HG03045 (cell line): ENCODE measurements around the gene ZER1.
"Not testable (repeated sequence)": the region's sequence is repeated elsewhere in the genome, so short reads cannot be mapped to it uniquely, and the experiment has no call there.

Experiments used
- ATAC-seq: cut with Tn5 transposase; IDR thresholded peaks from one replicate; pipeline ENCODE4 v1.9.1; 2021; ENCODE audit warnings: mild to moderate bottlenecking, moderate library complexity; ENCODE audit not compliant: unreplicated experiment

Gene ZER1

GRCh38 chr9:128696923-128697707 lies 74.6 kb downstream of the ZER1 start:
- no peak for ATAC-seq

GRCh38 chr9:128694344-128694743 lies 77.4 kb downstream of the ZER1 start:
- ATAC-seq, result no peak

GRCh38 chr9:128693738-128694137 lies 78.0 kb downstream of the ZER1 start:
- ATAC-seq, result not testable (repeated sequence)

- ATAC-seq, result no peak
Measured at GRCh38 chr9:128690684-128691034, 81.1 kb downstream of the ZER1 start.

- ATAC-seq, result no peak
Measured at GRCh38 chr9:128689820-128690683, 81.7 kb downstream of the ZER1 start.

- ATAC-seq, result peak; percentile 15
Measured at GRCh38 chr9:128689293-128689774, 82.4 kb downstream of the ZER1 start.

- peak; percentile 71 for ATAC-seq
Measured at GRCh38 chr9:128688501-128689292, 83.0 kb downstream of the ZER1 start, which contains the start of gene SET. Gene SET, plus strand, starts transcription at chr9:128689222. Its CDS starts 361 bp downstream, at chr9:128689583.

GRCh38 chr9:128687453-128687852 lies 84.3 kb downstream of the ZER1 start:
- no peak for ATAC-seq

GRCh38 chr9:128685636-128686489 lies 85.9 kb downstream of the ZER1 start:
- ATAC-seq, result no peak

GRCh38 chr9:128684325-128685199 lies 87.2 kb downstream of the ZER1 start:
- no peak for ATAC-seq

GRCh38 chr9:128684065-128684324 lies 87.7 kb downstream of the ZER1 start:
- ATAC-seq, result no peak

GRCh38 chr9:128683340-128684064 lies 88.2 kb downstream of the ZER1 start:
- ATAC-seq, result no peak
